HG03045 (cell line): ENCODE measurements around the gene FKBP10.

ENCODE experiments used
- ATAC-seq: cut with Tn5 transposase; IDR thresholded peaks from one replicate; pipeline ENCODE4 v1.9.1; 2021; ENCODE audit warnings: mild to moderate bottlenecking, moderate library complexity; ENCODE audit not compliant: unreplicated experiment

FKBP10 gene

DNA sequence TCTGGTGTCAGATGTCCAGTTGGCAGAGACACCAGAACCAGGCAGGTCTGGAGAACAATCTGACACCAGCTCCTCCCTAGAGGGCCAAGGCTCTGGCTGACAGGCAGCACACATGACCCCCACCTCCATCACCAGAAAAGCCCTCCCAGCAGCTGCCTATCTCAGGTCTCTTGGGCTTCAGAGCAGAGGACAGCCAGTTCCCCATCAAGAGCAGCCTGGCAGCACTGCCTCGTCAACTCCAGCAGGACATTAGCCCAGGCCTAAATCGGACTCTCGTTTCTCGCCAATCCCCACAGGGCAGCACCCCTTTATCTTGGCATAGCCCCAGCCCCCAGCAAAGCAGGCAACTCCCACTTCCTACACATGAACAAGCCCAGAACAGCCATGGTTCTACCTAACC lies 30.7 kb upstream of the FKBP10 start:
- ATAC-seq = no peak

DNA sequence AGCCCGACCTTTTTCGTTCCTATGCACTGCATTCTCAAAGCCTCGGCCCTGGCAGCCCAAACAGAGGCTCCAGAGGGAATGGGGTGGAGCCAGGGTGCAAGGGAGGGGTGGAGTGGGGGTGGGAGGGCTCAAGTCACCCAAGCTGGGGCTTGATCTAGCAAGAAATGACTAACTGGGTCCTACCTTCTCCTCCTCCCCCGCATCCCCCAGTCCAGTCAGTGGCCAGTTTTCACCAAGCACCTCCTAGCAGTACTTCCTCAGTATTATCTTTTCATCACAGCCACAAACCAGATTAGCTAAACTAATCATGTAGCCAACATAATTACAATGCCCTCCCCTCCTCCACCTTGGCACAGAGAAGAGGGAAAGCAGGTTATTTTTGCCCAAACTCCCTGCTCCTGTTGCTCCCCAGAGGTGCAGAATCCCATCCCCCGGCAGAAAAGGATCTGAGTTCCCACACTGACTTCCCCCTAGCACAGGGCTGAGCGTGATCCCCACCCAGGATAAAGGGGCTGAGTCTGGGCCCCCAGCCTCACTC lies 28.5 kb upstream of the FKBP10 start:
- ATAC-seq = no peak

DNA sequence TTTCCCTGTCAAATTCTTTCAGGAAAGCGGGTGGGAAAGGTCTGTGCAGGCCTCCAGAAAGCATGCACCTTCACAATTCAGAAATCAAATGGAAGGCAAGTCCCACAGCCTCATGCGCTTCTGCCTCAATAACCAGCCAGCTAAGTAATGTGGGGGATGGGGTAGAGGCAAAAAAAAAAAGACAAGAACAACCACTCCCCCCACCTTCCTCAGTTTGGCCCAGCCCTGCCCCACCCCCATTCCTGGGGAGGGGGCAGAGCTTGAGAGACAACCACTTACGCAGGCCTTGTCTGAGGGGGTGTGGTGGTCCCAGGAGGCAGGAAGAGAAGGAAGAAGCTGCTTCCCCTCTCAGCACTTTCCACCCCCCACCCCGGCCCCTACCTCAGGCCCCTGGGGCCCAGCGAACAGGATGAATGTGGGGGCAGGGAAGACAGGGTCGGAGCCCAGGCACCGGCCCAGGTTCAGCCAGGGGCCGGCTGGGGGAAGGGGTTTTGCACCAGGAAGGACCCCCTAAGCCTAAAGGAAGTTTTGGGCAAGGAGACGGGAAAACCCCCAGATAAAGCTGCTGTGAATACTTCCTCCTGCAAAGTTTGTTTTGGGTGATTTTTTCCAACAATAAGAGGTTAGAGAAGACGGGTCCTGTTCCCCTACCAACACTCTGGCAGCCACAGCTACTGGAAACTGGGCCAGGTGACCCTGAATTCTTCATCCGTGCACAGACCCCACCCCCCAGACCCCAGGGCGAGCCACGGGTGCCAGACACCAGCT lies 27.5 kb upstream of the FKBP10 start:
- no peak for ATAC-seq

DNA sequence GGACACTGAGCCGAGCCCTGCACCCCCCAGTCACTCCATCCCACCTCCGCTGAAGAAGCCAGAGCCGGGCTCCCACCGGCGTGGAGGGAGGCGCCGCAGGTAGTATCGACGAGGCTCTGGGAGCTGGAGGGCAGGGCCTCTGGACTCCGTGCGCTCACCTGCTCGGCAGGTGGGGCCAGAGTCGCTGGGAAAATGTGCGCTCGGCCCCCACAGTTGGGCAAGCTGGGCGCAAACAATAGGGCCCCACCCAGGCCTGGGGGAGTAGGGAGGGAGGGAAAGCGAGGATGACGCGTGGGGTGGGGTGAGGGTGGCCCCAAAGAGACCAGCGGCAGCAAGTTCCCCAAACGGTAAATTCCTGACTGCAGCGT lies 27.0 kb upstream of the FKBP10 start:
- ATAC-seq = no peak

DNA sequence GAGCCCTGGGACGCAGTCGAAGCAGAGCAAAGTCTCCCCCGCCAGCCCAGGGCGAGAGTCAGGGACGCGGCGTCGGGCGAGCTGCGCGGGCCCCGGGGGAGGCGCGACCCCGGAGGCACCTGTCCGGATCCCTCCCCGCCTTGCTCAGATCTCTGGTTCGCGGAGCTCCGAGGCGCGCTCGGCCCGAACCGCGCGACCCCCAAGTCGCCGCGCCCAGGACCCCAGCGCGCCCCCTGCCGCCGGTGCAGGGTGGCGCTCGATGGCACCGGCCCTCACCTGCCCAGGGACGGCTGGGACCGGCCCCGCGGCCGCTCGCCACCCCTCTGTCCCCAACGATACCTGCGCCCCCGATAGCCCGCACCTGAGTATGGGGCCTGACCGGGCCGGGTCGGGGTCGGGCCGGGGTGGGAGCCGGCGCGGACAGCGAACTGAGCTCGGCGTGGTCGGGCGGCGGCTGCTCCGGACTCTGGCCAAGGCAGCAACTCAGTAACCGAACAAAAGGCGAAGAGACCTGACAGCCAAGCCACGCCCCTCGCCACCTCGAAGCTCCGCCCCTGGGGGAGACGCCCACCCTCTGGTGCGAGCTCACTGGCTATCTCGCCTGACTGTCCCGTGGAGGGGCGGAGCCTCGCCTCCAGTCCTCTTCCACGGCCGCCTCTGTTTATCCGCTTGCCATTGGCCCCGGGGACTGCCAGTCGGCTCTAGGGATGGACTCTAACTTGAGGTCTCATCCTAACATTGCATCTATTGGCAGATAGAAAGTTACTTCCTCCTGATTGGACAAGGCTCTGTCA lies 26.4 kb upstream of the FKBP10 start, which contains the start of gene JUP:
Gene JUP, minus strand, starts transcription at position 485 of the 794 bp plus-strand sequence. CDS start 14,857 bp downstream, outside the sequence.
- no peak for ATAC-seq

DNA sequence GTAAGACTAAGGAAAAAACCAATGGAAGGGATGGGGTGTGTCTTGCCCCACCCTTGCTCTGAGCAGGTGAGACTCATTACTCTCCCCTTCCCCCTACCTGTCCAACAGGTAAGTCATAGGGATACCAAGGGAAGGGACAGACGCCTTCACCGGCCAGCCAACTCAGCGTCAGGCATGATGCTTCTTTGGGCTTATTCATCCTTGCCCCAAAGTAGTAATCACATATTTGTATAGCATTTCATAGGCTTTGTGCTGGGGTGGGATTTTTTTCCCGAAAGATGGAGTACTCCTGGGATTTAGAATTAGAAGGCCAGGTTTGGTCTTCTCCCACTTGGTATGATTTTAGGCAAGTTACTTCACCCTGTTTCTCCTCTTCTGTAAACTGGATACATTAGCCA lies 25.8 kb upstream of the FKBP10 start:
- ATAC-seq = no peak

DNA sequence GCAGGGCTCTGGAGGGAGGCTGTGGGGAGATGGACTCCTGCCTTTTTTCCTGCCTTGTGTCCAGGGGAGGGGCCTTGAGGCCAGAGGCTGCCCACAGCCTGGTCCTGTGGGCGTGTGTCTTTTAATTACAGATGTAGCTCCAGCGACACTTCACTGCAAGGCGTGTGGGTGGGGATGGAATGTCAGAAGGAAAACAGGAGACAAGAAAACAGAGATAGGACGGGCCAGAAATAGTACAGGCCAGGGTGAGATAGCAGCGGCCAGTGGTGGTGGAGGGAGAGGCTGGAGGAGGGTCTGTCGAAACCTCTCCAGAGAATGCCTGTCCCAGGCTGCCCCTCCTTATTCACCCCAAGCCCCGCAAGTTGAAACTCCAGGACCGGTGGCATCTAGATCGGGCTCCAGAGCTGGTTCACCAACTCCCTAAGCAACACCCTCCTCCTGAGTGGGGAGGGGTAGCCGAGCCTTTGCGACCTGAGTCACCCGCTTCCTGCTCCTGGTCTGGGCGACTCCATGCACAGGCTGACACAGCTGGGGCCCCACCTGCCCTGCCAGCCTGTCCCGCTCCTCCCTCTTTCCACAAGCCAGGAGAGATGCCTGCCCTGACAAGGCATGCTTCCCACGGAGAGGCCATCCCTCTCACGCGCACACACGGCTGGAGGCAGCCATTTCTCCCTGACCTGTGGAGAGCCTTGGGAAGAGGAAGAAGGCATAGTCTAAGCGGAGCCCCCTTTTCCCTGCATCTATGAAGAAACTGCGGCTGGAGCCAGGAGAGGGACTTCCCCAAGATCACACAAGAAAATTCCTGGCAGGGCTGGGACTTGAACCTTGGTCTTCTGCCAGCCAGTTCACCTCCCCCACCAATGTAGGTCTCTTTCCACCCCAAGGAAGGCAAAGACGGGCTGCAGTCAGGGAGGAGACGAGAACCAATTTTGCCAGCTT lies 19.7 kb upstream of the FKBP10 start:
- no peak for ATAC-seq

DNA sequence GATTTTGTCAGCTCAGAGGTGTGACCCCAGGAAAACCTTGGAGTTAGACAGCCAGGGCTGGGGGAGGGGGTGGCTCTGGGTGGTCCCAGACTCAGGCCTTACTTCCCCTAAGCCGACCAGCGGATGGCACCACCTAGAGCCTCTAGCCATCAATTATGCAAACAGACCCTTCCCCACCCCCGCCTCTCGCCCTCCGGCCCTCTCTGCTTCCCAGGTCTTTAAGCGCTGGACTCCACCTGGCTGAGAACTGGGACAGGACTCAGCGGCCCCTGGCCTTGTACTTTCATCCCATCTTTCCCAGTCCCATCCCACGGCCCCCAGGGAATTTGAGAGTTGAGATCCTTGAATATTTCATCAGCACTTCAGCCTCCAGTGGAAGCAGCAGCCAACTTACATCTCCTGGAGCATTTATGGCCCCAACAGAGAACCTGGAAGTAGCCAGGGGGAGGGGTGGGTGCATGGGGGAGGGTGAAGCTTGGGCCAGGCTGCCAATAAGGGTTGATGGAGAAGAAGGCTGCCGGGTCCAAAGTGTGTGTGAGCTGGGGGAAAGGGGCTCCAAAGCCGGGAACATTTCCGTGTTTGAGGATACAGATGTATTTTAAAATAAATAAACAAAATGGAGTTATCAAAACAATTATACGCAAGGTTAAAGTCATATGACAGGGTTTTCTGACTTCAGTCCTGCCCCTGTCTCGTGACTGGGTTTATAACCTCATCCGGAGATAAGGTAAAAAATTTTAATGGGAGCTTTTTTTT lies 18.8 kb upstream of the FKBP10 start:
- ATAC-seq = no peak

DNA sequence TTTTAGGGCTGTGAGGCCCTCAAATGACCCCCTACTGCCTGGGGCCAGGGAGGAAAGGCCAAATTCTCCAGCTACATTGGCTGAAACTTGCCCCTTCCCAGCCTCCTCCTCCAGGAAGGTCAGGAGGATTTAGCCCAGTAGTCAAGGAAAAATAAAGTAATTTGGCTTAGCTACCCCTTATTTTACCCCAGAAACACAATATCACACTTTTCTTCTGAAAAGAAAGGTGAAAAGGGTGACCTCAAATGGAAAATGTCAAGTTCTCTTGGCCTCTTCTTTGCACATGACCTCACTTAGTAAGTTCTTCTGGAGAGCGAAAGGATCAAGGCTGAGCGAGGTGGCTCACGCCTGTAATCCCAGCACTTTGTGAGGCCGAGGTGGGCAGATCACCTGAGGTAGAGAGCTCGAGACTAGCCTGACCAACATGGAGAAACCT lies 18.2 kb upstream of the FKBP10 start:
- no peak for ATAC-seq

DNA sequence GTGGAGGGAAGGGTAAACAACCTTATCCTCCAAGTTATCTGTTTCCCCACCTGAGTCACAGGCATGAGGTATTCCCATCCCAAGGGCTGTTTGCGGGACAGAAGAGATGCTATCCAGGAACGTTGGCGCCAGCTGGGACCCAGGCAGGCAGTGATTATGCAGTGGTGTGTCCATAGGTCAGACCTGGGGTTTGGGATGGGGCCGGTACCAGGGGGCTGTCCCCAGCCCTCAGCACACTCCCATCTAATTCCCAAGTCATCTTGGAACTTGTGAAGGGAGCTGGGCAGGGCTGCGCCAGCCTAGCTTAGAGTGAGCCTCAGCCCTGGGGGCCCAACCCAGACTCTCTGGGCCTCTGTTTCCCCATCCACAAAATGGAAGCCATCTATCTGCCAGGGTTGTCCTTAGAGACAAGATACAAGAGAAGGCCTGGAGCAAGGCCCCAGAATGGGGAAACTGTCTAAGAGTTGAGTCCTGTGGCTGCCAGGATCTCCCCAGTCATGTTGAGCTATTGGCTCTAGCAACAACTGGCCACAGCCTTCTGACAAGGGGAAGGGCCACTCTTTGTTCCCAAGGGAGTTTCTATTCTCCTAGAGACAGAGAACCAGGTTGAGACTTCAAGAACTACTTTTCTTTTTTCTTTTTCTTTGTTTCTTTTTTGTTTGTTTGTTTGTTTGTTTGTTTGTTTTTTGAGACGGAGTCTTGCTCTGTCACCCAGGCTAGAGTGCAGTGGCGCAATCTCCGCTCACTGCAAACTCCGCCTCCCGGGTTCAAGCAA lies 16.5 kb upstream of the FKBP10 start:
- ATAC-seq = no peak

DNA sequence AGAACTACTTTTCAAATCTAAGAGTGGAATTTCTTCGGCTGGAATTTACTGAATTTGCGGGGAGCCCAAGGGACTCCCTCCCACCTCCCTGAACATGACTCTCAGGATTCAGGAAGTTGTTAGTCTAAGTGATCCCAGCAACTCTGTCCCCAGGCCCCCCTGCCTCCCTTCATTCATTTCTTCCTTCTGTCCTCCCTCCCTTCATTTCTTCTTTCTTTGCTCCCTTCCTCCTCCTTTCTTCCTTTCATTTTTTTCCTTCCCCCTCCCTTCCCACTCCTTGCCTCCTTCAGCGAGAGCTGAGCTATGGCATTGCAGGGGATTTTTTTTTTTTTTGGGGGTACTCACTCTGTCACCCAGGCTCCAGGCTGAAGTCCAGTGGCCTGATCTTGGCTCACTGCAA lies 15.4 kb upstream of the FKBP10 start:
- no peak for ATAC-seq

DNA sequence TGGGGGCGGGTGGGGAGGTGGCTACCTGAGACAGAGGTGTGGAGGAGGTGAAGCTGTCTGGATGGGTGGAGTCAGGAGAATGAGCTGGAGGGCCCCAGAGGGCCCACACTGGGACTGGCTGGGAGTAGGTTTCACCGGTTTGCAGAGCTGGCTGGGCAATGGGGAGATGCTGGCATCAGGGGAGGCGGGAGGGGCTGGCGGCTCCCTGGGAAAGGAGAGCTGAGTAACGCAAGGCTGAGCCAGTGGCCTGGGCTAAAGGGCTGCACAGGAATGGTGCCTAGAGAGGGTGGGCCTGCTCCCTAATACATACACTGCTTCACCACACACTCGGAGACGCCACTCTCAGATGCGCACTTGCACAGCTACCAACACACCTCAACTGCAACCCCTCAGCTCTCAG lies 13.4 kb upstream of the FKBP10 start:
- no peak for ATAC-seq

DNA sequence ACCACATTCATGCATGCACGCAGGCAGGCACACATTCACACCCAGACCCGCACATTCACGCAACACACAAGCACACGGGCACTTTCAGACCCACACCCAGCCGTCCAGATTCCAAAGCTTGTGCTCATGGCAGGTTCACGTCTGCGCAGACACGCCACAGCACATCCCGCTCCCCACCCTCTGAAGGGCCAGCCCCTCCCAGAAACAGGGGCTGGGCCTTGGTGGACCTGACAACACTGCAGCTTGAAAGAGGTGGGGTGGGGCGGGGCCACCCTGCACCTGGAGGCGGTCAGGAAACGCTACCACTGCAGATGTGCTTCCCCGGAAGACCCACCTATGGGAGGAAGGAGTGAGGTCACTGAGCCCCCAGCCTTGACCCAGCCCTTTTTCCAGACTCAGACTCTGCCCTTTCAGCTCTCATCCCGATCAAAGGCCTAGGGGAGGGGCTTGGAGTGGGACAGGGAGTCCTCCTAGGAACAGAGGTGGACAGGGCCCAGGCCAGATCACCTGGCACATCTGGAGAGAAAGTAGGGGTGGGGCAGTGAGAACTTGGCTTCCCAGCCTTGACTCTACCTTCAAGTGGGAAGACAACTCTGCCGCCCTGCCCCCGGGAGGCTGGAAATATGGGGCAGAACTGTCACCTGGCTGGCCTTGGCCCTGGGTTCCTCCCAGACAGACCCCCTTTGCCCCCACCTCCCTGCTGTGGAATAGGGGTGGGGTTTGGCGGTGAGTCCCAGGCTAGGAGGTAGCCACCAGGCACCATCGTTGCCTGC lies 12.0 kb upstream of the FKBP10 start:
- ATAC-seq = no peak

DNA sequence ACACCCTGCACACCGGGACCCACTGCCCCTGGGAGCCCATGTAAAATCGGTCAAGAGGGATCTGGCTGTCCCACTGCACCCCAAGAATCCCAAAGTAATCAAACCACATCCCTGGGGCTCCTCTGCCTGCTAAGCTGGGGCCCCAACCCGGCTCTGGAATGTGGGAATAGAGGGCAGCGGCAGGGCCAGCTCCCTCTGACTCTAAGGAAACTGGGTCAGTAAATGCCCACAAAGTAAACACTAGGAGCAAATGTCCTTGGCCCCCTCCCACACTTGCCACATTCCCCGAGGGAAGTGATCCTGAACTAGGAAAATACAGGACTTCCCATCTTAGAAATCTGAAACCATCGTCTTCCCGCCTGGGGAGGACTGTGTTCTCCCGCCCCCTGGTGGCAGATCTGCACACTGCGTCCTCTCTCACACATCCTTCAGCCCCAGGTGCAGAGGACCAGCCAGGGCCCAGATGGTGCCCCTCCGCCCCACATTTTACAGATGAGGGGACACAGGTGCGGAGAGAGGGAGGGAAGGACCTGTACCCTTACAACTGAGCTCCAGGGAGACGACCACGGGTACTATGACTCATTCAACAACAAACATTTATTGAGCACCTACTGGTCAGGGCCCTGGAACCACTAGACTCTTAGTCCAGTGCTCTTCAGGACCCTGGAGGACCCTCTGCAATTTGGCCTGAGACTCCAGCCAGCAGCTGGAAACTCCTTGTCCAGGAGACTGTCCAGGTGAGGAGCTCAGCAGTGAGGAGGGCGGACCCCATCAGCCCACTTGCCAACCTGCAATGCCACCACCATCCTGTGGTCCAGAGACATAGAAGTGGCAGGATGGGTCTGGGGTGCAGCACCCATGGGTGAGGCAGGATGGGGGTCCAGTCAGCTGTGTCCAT lies 11.2 kb upstream of the FKBP10 start:
- ATAC-seq = no peak

DNA sequence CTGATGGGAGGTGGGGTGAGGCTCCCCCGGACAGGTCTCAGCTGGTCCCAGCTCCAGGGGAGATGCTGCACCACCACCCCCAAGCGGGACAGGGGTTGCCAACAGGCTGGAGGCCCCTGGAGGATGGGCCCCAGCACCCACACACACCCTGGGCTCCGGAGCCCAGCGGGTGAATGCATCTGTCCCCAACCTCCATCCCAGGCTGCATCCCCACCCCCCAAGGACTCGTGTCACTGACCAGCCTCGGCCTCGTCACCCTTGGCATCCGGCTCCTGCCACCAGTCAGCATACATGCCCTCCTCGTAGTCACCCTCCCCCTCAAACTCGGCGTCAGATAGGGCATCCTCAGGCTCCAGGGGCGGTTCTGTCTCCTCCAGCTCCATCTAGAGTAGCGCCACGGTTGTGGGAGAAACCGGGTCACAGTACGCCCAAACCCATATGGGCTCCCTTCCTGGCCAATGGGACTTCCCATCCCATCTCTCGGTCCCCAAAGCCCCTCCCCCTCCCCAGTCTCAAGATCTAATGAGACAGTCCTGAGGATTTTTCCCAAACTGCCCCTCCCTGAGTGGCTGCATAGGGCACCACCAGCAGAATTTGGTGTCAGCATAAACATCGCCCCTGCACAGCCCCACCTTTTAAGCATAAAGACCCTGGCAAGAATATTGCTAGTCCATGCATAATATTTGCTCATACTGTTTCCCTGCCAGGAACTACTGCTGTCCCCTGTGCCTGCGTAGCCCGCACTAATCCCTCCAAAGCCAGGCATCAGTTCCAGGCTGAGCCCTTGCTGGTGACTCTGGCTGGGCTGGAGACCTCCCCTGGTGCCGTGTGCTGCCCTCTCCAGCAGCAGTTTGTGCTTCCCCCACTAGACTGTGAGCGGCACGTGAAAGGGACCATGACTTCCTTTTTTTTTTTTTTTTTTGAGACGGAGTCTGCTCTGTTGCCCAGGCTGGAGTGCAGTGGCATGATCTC lies 9.5 kb upstream of the FKBP10 start:
- no peak for ATAC-seq

DNA sequence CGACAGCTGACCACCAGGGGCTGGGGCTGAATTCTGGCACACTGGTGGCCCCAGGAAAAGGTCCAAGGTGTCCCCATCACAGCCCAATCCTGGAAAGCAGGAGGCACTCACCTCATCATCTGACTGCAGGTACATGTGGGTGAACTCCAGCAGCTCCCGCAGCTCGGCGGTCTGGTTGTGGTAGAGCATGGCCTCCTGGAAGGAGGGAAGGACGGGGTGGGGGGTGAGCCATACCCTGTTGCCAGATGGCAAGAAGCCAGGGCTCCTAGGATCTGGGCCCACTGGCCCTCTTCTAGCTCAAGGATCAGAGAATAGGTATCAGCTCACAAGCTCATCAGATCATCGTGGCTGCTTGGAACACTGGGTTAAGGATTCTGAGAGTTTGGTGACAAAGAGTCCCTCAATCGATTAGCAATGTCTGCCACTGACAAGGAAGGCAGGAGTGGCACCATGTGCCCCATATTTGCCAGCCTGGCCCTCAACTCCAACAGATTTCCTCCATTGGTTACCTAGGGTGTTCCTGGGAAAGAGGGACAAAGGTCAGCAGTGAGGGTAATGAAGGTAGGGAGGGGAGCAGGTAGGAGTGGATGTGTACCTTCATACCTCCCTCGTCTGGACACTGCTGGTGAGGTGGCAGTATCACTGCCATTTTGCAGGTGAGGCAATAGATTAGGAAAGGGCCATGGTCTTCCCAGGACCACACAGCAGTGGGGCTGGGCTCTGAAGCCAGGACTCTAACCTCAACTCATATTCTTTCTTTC lies 5.9 kb upstream of the FKBP10 start:
- no peak for ATAC-seq
